WI38 (cell line): ENCODE measurements around the gene CACNA2D3.

Experiments
- H3K4me3 ChIP-seq: 2 replicates; pipeline ENCODE4 v1.5.1; 2011; ENCODE audit warnings: low read depth, mild to moderate bottlenecking, control low read depth, low read length
- TF ChIP-seq, protein P1 (sequence below): IDR thresholded peaks from 2 replicates; pipeline ENCODE4 v1.5.1; 2012; ENCODE audit warnings: low read depth, mild to moderate bottlenecking, control low read depth, low read length

Gene CACNA2D3

DNA sequence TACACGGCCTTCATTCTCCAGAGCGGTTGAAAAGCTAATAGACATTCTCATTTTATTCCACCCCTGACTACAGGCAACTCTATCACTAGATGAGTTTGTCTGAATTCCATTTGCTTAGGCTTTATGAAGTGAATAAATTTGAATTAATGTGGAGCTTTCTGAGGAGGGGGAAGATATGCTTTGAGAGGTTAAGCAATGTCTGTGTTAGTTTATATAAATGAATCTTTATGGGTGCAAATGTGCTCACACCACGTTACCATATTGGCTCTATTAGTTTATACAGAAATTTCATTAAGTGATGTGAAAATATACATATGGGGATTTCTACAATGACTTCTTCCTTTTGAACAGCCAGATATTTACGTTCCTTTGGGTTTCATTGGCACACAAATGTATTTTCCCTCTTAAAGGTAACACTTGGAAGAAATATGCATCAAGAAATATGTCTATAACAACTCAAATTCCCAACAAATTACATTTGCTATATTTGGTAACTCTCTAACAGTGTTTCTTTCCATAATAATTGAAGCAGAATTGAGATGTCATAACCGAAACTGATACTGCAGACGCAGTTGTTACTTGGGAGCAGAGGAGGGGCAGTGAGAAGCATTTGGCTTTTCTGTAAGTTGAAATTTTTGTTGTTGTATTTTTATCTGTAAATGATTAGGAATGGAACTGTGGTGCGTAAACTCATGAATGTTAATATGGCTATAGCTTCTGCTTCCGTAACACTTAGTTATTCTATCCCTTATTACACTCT lies 359.4 kb downstream of the CACNA2D3 start:
- H3K4me3 ChIP-seq, result no peak overlapping the region

DNA sequence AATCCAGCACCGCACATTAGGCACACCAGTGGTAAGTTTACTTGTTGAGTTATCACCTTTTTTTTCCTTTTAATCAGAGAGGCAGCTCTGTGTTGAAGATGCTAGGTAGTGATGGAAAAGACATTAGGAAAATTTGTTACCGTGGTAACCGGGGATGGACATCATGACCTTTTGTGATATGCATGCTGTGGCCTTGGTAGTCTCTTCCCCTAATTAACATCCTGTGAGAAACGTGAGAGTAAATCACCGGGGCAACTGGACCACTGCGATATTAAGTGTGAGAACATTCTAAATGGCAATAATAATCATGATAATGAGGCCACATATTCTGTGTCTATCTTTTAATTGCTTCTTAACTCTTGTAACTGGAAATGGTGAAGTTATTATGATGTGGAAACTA lies 362.0 kb downstream of the CACNA2D3 start:
- TF ChIP-seq, protein P1, sequence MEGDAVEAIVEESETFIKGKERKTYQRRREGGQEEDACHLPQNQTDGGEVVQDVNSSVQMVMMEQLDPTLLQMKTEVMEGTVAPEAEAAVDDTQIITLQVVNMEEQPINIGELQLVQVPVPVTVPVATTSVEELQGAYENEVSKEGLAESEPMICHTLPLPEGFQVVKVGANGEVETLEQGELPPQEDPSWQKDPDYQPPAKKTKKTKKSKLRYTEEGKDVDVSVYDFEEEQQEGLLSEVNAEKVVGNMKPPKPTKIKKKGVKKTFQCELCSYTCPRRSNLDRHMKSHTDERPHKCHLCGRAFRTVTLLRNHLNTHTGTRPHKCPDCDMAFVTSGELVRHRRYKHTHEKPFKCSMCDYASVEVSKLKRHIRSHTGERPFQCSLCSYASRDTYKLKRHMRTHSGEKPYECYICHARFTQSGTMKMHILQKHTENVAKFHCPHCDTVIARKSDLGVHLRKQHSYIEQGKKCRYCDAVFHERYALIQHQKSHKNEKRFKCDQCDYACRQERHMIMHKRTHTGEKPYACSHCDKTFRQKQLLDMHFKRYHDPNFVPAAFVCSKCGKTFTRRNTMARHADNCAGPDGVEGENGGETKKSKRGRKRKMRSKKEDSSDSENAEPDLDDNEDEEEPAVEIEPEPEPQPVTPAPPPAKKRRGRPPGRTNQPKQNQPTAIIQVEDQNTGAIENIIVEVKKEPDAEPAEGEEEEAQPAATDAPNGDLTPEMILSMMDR, result no peak
- no peak overlapping the region for H3K4me3 ChIP-seq

More for the DNA sequence above, 359.4 kb downstream of the CACNA2D3 start:
- TF ChIP-seq, protein P1, result no peak

DNA sequence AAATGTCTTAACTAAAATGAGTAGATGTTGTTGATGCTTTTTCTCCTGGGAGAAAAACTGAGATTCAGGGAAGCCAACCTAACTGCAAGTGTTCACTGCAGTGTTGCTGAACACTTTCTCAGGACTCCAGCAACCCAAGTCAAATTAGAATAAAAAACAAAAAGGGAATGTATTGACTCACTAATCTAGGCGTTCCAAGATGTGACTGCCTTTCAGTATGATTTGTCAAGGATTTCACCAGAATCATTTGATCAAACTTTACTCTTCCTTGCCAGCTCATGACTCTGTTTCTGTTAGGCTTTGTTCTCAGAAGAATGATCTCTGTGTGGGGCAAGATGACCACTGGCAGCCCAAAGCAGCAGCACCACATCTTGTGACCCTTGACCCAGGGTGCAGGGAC lies 364.0 kb downstream of the CACNA2D3 start:
- H3K4me3 ChIP-seq, result no peak overlapping the region
- TF ChIP-seq, protein P1, result no peak

DNA sequence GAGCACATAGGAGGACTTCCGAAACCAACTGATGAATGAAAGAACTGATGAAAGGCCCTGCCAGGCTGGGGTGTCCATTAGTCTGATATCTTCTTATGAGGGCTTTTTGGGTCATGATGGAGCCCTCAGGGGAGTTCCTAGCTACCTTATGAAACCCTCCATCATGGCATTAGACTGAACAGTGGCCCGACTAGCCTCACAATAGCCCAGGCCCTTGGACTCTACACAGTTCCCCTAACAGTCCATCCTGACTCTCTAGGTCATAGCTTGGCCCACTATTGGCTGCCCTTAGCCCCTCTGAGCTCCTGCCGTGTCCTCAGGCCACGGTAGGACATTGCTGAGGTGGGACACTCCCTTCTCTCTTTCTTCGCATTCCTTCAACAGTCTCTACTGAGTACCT lies 365.9 kb downstream of the CACNA2D3 start:
- no peak overlapping the region for H3K4me3 ChIP-seq
- TF ChIP-seq, protein P1, result no peak

DNA sequence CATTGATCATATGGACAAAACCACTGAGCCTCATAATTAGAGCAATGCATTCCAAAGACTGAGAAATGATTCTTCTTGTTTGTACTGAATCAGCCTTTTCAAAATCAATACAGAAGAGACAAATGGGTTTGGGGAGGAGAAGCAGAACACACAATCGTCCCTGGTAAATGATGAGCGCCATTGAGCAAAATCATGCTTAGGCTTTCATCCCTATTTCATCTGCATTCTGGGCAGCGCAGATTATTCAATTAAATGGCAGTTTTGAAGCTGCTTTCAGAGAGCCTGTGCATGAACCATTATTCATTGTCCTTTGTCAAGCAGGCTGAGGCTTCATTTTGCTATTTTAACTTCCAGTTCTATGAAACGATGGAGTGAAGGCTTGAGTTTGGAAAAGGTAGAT lies 371.9 kb downstream of the CACNA2D3 start:
- TF ChIP-seq, protein P1, result no peak

DNA sequence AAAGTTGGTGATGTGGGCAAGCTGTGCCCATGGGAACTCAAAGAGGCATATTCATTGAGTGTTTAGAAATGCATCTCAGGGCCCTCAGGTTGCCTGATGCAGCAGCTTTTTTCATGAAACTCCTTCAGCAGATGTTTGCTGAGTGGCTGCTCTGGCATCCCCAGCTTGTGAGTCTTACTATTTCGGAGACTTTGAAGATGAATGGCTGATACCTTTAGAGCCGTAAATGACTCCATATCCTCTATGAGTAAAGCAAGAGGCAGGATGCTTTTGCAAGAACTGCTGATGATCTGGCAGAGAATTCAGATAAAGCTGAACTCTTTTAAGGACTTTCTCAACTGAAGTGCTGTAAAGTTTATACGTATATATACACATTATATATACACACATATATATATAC lies 384.3 kb downstream of the CACNA2D3 start:
- TF ChIP-seq, protein P1, result no peak
- H3K4me3 ChIP-seq, result no peak overlapping the region

More for the DNA sequence above, 371.9 kb downstream of the CACNA2D3 start:
- H3K4me3 ChIP-seq, result no peak overlapping the region

DNA sequence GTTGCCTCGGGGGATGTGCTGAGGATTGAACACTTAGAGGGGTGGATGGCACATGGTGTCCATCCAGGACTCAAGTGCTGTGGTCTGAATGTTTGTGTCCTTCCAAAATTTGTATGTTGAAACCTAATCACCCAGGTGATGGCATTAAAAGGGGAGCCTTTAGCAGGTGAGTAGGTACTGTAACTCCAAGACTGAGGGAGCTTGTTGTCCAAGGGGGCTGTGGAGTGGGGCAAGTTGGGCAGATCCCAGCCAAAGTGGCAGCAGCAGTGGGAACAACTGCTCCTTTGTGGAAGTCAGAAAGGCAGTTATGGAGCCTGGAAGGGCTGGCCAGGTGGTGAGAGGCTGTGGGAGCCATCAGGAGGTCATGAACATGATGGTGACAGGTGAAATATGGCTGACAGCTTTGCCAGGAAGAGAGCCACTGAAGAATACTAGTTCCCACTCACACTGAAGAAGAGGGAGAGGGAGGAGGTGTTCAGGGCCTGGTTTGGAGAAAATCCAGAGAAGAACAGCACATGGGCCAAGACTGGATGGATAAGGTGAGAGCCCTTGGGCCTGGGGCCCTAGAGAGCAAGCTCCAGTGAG lies 385.6 kb downstream of the CACNA2D3 start:
- TF ChIP-seq, protein P1, result no peak
- no peak overlapping the region for H3K4me3 ChIP-seq
